Lung (tissue), 12 donors: ENCODE results near the gene RNASE4. TPM values are rescaled to one million over a fixed set of nuclear protein-coding genes. Genes with fewer than 3 reads are reported as not detected.

Source experiments
- ATAC-seq: fragments of 200-7000 bp; cut with Tn5 transposase; one replicate; pipeline ENCODE4 v1.9.1; 2020; ENCODE audit warnings: moderate number of reproducible peaks; ENCODE audit not compliant: insufficient read depth, low FRiP score
- DNase-seq, 3 donors: peaks; one replicate each; pipeline ENCODE4 v3.0.0-alpha.2; 2013 to 2017
- H3K27ac ChIP-seq, 2 donors: one replicate each; pipeline ENCODE4 v1.5.1; 2013; ENCODE audit warnings: mild to moderate bottlenecking in 2 of 2, moderate library complexity in 2 of 2, control low read depth in 1 of 2, inconsistent platforms in 1 of 2, low read depth in 1 of 2, low read length in 1 of 2
- H3K27me3 ChIP-seq, 3 donors: one replicate each; pipeline ENCODE4 v1.5.1; 2013; ENCODE audit warnings: low read length in 2 of 3; ENCODE audit not compliant: control insufficient read depth in 3 of 3, insufficient read depth in 3 of 3
- H3K36me3 ChIP-seq, 4 donors: one replicate each; pipeline ENCODE4 v1.5.1; 2013; ENCODE audit warnings: low read length in 4 of 4, mild to moderate bottlenecking in 1 of 4, moderate library complexity in 1 of 4; ENCODE audit not compliant: control insufficient read depth in 4 of 4, insufficient read depth in 4 of 4
- H3K4me1 ChIP-seq, 5 donors: one replicate each; pipeline ENCODE4 v1.5.1; 2013; ENCODE audit warnings: low read length in 5 of 5, mild to moderate bottlenecking in 2 of 5, moderate library complexity in 1 of 5; ENCODE audit not compliant: control insufficient read depth in 5 of 5, insufficient read depth in 5 of 5
- H3K4me3 ChIP-seq: one replicate; pipeline ENCODE4 v1.5.1; 2013; ENCODE audit warnings: mild to moderate bottlenecking, control low read depth, moderate library complexity
- H3K9ac ChIP-seq, 2 donors: one replicate each; pipeline ENCODE4 v1.5.1; 2013; ENCODE audit warnings: low read length in 2 of 2, control low read depth in 1 of 2; ENCODE audit not compliant: insufficient read depth in 1 of 2
- H3K9me3 ChIP-seq, 4 donors: one replicate each; pipeline ENCODE4 v1.5.1; 2013; ENCODE audit warnings: low read length in 3 of 4, mild to moderate bottlenecking in 1 of 4, moderate library complexity in 1 of 4; ENCODE audit not compliant: control insufficient read depth in 4 of 4, insufficient read depth in 3 of 4
- WGBS, 2 donors: extraction: QIAGEN DNeasy Blood & Tissue Kit; methylation state at CpG; one replicate each; pipeline ENCODE4 v1.1.7; 2013; 5-methylcytosine and 5-hydroxymethylcytosine counted together
- polyA plus RNA-seq, 2 donors: library from polyadenylated mRNA; stranded (reverse); fragments of 200-250 nt; gene quantifications; one replicate each; pipeline ENCODE4 v1.2.1, GENCODE V29; 2013
- total RNA-seq, 2 donors: library from RNA; depleted of rRNA in 1 of 2; stranded (reverse); fragments of >200 nt in 1 of 2; gene quantifications; one replicate each; pipeline ENCODE4 v1.2.1, GENCODE V29; 2014 to 2021
- TF ChIP-seq, protein P1 (sequence below): IDR thresholded peaks from 2 replicates; pipeline ENCODE4 v1.5.1; 2012; ENCODE audit warnings: mild to moderate bottlenecking; ENCODE audit errors: control extremely low read depth, extremely low read depth
- donor health status: control.
- donor health status: control.
- donor health status: Bipolar disorder and iron deficiency.
- donor health status: healthy.
- donor health status: DM: yes; HTN: yes; CAD: no.

The RNASE4 gene
- total and polyA plus RNA-seq, 4 donors: 14.5 to 51.9 (median 28.6) TPM

DNA sequence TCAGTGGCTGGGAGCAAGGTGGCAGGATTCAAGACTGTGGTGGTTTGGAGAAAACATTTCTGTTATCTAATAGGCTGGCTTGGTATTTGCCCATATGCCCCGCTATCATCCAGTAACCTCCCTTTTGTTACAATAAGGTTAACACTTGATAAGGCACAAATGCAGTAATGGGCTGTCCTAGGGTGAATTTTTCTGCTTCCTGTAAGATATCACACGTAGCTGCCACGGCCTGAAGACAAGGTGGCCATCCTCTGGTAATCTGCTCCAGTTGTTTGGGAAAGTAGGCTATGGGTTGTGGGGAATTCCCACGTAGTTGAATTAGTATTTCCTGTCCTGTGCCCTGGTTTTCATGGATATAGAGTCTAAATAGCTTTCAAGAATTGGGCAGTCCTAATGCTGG is 27.3 kb downstream of the RNASE4 start:
- H3K27ac ChIP-seq: peak overlapping the region in 1 of 2 donors; percentile 37
- 40 to 58% methylated on average over 4 of the region's 4 CpGs for WGBS, 2 donors
- H3K9ac ChIP-seq: no peak overlapping the region
- no peak overlapping the region for H3K4me3 ChIP-seq
- no peak for ATAC-seq
- H3K27me3 ChIP-seq: no peaks in the 10 kb centered on the region
- DNase-seq: no peak
- no peaks in the 10 kb centered on the region for H3K9me3 ChIP-seq
- TF ChIP-seq, protein P1, sequence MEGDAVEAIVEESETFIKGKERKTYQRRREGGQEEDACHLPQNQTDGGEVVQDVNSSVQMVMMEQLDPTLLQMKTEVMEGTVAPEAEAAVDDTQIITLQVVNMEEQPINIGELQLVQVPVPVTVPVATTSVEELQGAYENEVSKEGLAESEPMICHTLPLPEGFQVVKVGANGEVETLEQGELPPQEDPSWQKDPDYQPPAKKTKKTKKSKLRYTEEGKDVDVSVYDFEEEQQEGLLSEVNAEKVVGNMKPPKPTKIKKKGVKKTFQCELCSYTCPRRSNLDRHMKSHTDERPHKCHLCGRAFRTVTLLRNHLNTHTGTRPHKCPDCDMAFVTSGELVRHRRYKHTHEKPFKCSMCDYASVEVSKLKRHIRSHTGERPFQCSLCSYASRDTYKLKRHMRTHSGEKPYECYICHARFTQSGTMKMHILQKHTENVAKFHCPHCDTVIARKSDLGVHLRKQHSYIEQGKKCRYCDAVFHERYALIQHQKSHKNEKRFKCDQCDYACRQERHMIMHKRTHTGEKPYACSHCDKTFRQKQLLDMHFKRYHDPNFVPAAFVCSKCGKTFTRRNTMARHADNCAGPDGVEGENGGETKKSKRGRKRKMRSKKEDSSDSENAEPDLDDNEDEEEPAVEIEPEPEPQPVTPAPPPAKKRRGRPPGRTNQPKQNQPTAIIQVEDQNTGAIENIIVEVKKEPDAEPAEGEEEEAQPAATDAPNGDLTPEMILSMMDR: no peak
- H3K4me1 ChIP-seq: peaks cover 0 to 13% (median 2%) of the 10 kb centered on the region in 5 donors
- H3K36me3 ChIP-seq: no peaks in the 10 kb centered on the region

DNA sequence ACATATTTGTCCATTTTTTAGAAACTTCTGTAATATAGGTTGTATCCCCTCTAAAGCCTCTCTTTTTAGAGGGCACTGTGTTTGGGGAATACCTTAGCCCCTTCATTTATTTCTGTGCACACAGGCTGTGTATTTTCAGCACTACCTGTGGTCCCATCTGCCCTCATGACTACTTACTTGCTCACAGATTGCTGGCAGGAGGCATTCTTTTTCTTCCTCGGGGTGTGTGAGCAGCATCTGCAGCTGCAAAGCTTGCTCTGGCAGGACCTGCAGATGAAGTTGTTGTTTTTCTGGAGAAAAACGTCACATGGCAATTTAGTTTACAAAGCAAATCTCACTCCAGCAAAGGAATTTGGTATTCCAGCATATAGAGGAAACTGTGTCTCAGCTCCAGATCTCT is 28.5 kb downstream of the RNASE4 start:
- Histone ChIP-seq H3K4me3 (no peak overlapping the region), H3K27ac (no peak overlapping the region), H3K9ac (no peak overlapping the region), H3K9me3 (no peaks in the 10 kb centered on the region), H3K4me1 (peaks cover 0 to 13% (median 0%) of the 10 kb centered on the region in 5 donors), H3K27me3 (no peaks in the 10 kb centered on the region), H3K36me3 (no peaks in the 10 kb centered on the region)
- DNase-seq: no peak
- WGBS, 2 donors: 50 to 70% methylated on average over 2 of the region's 2 CpGs
- no peak for ATAC-seq
- TF ChIP-seq, protein P1: no peak

DNA sequence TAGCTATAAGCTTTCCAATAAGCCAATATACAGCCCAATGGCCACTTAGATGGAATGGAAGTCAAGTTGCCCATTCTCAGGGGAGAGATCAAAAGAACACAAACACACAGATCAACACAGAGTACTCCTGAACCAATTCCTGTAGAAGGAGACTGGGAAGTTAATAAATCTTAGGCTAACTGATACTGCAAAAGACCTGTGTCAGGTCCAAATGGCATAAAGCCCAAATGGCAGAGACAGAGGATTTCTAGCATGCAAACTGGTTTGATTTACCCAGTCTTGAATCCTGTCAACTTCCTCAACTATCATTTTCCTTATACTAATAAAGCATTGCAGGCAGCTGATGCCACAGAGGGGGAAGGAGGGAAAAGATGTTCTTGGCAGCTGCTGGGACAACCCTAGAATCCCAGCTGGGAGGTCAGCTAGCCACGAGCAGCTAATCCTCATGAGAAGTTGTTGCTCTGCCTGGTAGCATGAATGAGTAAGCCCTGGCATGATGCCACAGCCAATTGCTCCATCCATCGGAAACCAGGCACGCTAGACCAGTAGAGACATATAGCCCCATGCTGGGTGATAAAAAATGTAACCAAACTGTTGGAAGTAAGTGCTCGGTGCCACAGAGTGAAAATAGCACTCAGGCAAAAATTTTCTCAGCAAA is 30.4 kb downstream of the RNASE4 start:
- H3K4me1 ChIP-seq: peaks cover 0 to 13% (median 0%) of the 10 kb centered on the region in 5 donors
- TF ChIP-seq, protein P1: no peak
- ATAC-seq (peak; percentile 72), DNase-seq (peak in 1 of 3 donors; percentile 47)
- no peaks in the 10 kb centered on the region for H3K36me3 ChIP-seq
- H3K27me3 ChIP-seq: no peaks in the 10 kb centered on the region
- no peaks in the 10 kb centered on the region for H3K9me3 ChIP-seq
- H3K27ac ChIP-seq: peak overlapping the region in 1 of 2 donors; percentile 89
- WGBS, 2 donors: 8 to 26% methylated on average over 4 of the region's 4 CpGs
- no peak overlapping the region for H3K9ac ChIP-seq
- H3K4me3 ChIP-seq: no peak overlapping the region

DNA sequence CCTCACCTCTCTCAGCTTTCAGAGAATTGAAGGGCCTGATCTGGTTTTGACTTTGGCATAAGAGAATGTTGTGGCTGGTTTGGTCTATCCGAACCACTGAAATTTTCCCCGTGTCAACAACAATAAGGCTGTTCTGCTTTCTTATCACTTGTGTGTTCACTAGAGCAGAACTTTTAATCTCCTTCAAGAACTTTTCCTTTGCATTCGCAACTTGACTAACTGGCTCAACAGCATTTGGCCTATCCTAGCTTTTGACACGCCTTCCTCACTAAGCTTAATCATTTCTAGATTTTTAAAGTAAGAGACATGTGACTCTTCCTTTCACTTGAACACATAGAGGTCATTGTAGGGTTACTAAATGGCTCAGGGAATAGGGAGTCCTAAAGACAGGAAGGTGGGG is 35.4 kb downstream of the RNASE4 start:
- 69 to 89% methylated on average over 4 of the region's 4 CpGs for WGBS, 2 donors
- DNase-seq: peak; percentile 38 to 86 (median 69)
- ATAC-seq: peak; percentile 35

More for the DNA sequence above, 35.4 kb downstream of the RNASE4 start:
- peak overlapping the region in 1 of 2 donors; percentile 10 for H3K27ac ChIP-seq
- TF ChIP-seq, protein P1: no peak
- peaks cover 0 to 2% (median 0%) of the 10 kb centered on the region in 3 donors for H3K27me3 ChIP-seq
- H3K9me3 ChIP-seq: peaks cover 0 to 5% (median 0%) of the 10 kb centered on the region in 4 donors
- H3K4me3 ChIP-seq: no peak overlapping the region
- no peaks in the 10 kb centered on the region for H3K36me3 ChIP-seq
- H3K9ac ChIP-seq: no peak overlapping the region
- H3K4me1 ChIP-seq: peaks cover 0 to 3% (median 0%) of the 10 kb centered on the region in 5 donors
